Right lobe of liver (tissue), 6 donors: ENCODE measurements around the gene LHPP. TPM values are rescaled to one million over a fixed set of nuclear protein-coding genes. Genes with fewer than 3 reads are reported as not detected.
"Not testable (repeated sequence)": the region's sequence is repeated elsewhere in the genome, so short reads cannot be mapped to it uniquely, and the experiment has no call there.

ENCODE experiments used
- ATAC-seq, 4 donors: fragments of 200-7000 bp; cut with Tn5 transposase; one replicate each; pipeline ENCODE4 v1.9.1; 2020; ENCODE audit warnings: mild to moderate bottlenecking in 4 of 4, moderate library complexity in 4 of 4
- DNase-seq, 3 donors: peaks; one replicate each; pipeline ENCODE4 v3.0.0-alpha.2; 2020
- H3K27ac ChIP-seq, 3 donors: fragments of 200-600 bp; one replicate each; pipeline ENCODE4 v1.8.0; 2022
- H3K27me3 ChIP-seq, 2 donors: fragments of 200-600 bp; one replicate each; pipeline ENCODE4 v1.8.0; 2022
- H3K36me3 ChIP-seq, 4 donors: fragments of 200-600 bp; sonication (generic) in 1 of 4; one replicate each; pipeline versions ENCODE4 v1.5.1 to v1.8.0; 2017 to 2022; ENCODE audit warnings: control low read depth in 1 of 4
- H3K4me1 ChIP-seq, 4 donors: fragments of 200-600 bp; sonication (generic) in 1 of 4; one replicate each; pipeline versions ENCODE4 v1.5.1 to v1.8.0; 2017 to 2022; ENCODE audit warnings: control low read depth in 1 of 4
- H3K4me3 ChIP-seq, 3 donors: fragments of 200-600 bp; one replicate each; pipeline ENCODE4 v1.8.0; 2022
- H3K9me3 ChIP-seq, 4 donors: fragments of 200-600 bp; sonication (generic) in 1 of 4; one replicate each; pipeline versions ENCODE4 v1.5.1 to v1.8.0; 2017 to 2022; ENCODE audit warnings: control low read depth in 1 of 4
- POLR2A ChIP-seq: fragments of 450-650 bp; IDR thresholded peaks from one replicate; pipeline ENCODE4 v1.6.1; 2017; ENCODE audit warnings: antibody characterized with exemption, mild to moderate bottlenecking
- WGBS: methylation state at CpG from one replicate; pipeline ENCODE4 v1.1.6; 2018; ENCODE audit warnings: low coverage, low lambda C conversion rate; ENCODE audit not compliant: insufficient coverage; ENCODE audit errors: missing lambda C conversion rate; 5-methylcytosine and 5-hydroxymethylcytosine counted together
- intact Hi-C, 2 donors: fragments of 100-400 bp; cut with DNase I; formaldehyde crosslinking; loops; one replicate each; pipeline versions ENCODE4 v1.11.2 to v1.14.1; 2022
- total RNA-seq, 6 experiments: library from RNA; depleted of rRNA in 2 of 6; stranded (reverse); fragments of >200 nt in 2 of 6; fragmentation: NEBNext Ultra II Directional in 3 of 6; extraction: Animal tissue kit (Norgen Biotek cat#: 25700) in 3 of 6; gene quantifications; one replicate each; pipeline versions ENCODE4 v1.1.0 to v1.2.4, GENCODE V29; 2016 to 2023
- TF ChIP-seq, protein P1 (sequence below), 4 donors: fragments of 200-600 bp in 3 of 4; fragments of 450-650 bp in 1 of 4; IDR thresholded peaks; one replicate each; pipeline versions ENCODE4 v1.5.1 to v1.8.0; 2016 to 2022; ENCODE audit warnings: antibody characterized with exemption in 4 of 4, mild to moderate bottlenecking in 2 of 4
- donor health status: DM: no; HTN: yes; CAD: no.
- donor health status: DM: no; HTN: no; CAD: no.
- donor health status: DM: no; HTN: no; CAD: no.
- donor health status: DM: no; HTN: yes; CAD: no.
- donor health status: DM: no; HTN: yes; CAD: no.

LHPP gene
- total RNA-seq, 6 experiments from 2014 or later = 19.3 to 56.3 (median 36.3) TPM

DNA sequence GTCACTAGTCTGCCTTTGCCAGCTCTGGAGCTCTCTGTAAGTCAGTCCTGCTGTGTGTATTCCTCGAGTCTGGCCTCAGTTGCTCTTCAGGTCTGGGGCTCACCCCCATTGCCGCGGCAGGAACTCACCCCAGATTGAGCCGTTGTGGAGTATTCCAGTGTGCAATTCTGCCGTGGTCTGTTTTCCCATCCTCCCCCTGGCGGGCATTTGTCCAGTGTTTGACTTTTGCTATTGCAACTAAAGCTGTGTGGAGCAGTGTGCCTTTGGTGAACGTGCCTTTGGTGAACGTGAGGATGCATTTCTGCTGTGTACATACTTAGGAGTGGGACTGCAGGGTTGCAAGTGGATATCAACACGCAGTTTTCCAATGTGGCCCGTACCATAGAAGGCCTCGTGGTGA is 148.1 kb downstream of the LHPP start:
- H3K27me3 ChIP-seq = no peaks in the 10 kb centered on the region
- ATAC-seq (no peak), DNase-seq (no peak)
- 88% methylated on average over 7 of the region's 11 CpGs for WGBS
- H3K27ac ChIP-seq = no peak overlapping the region
- no peak for TF ChIP-seq POLR2A
- TF ChIP-seq, protein P1, sequence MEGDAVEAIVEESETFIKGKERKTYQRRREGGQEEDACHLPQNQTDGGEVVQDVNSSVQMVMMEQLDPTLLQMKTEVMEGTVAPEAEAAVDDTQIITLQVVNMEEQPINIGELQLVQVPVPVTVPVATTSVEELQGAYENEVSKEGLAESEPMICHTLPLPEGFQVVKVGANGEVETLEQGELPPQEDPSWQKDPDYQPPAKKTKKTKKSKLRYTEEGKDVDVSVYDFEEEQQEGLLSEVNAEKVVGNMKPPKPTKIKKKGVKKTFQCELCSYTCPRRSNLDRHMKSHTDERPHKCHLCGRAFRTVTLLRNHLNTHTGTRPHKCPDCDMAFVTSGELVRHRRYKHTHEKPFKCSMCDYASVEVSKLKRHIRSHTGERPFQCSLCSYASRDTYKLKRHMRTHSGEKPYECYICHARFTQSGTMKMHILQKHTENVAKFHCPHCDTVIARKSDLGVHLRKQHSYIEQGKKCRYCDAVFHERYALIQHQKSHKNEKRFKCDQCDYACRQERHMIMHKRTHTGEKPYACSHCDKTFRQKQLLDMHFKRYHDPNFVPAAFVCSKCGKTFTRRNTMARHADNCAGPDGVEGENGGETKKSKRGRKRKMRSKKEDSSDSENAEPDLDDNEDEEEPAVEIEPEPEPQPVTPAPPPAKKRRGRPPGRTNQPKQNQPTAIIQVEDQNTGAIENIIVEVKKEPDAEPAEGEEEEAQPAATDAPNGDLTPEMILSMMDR (IDR thresholded peaks at IDR 0.05) = no peak
- peaks cover 0 to 2% (median 0%) of the 10 kb centered on the region in 4 donors for H3K36me3 ChIP-seq
- no peaks in the 10 kb centered on the region for H3K4me1 ChIP-seq
- H3K9me3 ChIP-seq = no peaks in the 10 kb centered on the region
- intact Hi-C loops = no loop called here
- H3K4me3 ChIP-seq = no peak overlapping the region

DNA sequence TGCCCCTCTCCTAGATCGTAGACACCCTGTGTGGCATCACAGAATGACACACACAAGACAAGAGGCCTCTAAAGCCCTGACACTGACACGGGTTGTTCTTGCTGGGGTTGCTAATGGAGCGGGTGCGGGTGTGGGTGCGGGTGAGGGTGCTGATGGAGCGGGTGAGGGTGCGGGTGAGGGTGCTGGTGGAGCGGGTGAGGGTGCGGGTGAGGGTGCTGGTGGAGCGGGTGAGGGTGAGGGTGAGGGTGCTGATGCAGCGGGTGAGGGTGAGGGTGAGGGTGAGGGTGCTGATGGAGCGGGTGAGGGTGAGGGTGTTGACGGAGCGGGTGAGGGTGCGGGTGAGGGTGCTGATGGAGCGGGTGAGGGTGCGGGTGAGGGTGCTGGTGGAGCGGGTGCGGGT is 148.6 kb downstream of the LHPP start:
- H3K27ac ChIP-seq, H3K9me3 ChIP-seq, H3K4me3 ChIP-seq, H3K27me3 ChIP-seq, intact Hi-C loops, H3K4me1 ChIP-seq, ATAC-seq, H3K36me3 ChIP-seq: not testable (repeated sequence)
- WGBS = 96% methylated on average over 19 of the region's 19 CpGs
- peak in 2 of 3 donors; percentile 50 to 67 for DNase-seq

DNA sequence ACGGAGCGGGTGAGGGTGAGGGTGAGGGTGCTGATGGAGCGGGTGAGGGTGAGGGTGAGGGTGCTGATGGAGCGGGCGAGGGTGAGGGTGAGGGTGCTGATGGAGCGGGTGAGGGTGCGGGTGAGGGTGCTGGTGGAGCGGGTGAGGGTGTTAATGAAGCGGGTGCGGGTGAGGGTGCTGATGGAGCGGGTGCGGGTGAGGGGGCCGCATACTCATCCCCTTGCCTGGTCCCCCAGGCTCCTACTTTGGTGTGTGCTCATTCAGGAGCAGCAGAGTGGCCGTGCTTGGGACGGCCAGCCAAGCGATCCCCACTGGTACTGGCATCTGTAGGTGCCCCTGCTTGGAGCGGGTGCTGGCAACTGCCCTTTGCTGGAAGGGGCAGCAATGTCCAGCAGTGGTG is 149.2 kb downstream of the LHPP start:
- H3K9me3 ChIP-seq, H3K27ac ChIP-seq, H3K27me3 ChIP-seq, H3K4me3 ChIP-seq, H3K36me3 ChIP-seq, DNase-seq, intact Hi-C loops, ATAC-seq, H3K4me1 ChIP-seq: not testable (repeated sequence)
- WGBS = 77% methylated on average over 7 of the region's 17 CpGs

DNA sequence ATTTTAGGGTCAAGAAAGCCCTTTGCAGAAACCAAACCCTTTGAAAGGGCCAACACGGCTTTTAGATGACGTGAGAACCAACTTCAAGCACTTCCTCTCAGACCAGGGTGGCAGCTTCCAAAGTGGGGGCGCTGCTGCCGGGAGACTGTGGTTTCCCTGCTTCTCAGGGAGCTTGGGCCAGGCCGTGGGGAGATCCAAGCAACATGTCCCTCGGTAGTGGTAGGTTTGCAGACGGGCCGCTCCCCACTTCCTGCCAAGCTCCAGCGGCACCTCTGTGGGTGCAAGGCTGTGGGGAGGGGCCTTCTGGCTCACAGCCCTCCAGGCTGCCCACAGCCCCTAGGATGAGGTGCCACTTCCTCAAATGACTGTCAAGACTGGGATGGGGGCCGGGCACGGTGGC is 150.1 kb downstream of the LHPP start:
- Histone ChIP-seq H3K4me1 (no peaks in the 10 kb centered on the region), H3K36me3 (peaks cover 0 to 2% (median 0%) of the 10 kb centered on the region in 4 donors), H3K27ac (no peak overlapping the region), H3K4me3 (no peak overlapping the region), H3K9me3 (no peaks in the 10 kb centered on the region), H3K27me3 (no peaks in the 10 kb centered on the region)
- intact Hi-C loops = no loop called here
- WGBS = 66% methylated on average over 4 of the region's 11 CpGs
- no peak for TF ChIP-seq POLR2A
- TF ChIP-seq, protein P1 (IDR thresholded peaks at IDR 0.05) = no peak
- DNase-seq = no peak
- peak in 3 of 4 donors; percentile 7 to 20 (median 9) for ATAC-seq

DNA sequence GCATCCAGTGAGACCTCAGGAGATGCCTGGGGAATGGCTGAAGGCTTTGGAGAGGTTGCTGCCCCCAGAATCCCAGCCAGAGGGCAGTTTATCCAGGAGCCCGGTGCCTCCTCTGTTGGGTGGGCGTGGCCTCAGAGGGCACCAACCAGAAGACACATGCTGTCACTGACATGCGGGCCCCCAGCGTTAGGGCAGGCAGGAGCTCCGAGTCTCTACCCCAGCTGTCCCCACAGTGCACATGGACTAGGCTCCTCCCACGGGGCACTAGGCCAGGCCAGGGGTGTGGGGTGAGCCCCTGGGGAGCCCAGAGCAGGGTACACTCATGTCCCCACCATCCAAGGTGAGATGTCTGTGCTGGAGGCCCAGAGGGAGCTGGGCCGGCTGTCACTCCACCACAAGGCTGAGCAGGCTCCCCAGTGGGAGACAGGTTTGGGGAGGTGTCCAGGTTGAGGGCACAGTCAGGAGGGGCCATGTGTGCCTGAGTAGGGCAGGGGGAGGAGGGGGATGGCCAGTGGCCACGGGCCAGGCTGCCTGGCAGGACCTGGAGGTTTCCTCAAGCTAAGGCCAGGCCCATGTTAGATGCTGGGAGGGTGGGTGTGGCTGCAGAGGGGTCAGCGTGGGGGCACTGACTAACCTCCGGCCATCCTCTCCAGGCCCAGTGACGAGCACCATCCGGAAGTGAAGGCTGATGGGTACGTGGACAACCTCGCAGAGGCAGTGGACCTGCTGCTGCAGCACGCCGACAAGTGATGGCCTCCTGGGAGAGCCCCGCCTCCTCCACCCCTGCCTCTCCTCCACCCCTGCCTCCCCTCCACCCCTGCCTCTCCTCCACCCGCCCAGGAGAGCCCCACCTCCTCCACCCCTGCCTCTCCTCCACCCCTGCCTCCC is 151.2 kb downstream of the LHPP start:
- Histone ChIP-seq H3K4me1 (no peaks in the 10 kb centered on the region), H3K36me3 (peaks cover 0 to 2% (median 0%) of the 10 kb centered on the region in 4 donors), H3K9me3 (no peaks in the 10 kb centered on the region), H3K27me3 (no peaks in the 10 kb centered on the region), H3K4me3 (no peak overlapping the region), H3K27ac (no peak overlapping the region)
- ATAC-seq = peak; percentile 29 to 51 (median 43)
- TF ChIP-seq, protein P1 (IDR thresholded peaks at IDR 0.05) = no peak
- TF ChIP-seq POLR2A = no peak
- 83% methylated on average over 2 of the region's 18 CpGs for WGBS
- no peak for DNase-seq
- intact Hi-C loops = no loop called here
